HAP-1 (cell line): Measurements from ENCODE around the gene VIL1.
A peak's percentile ranks its signal among the peaks of the same experiment; 100 is the strongest.

ENCODE experiments used
- DNase-seq, 2 experiments: peaks; one replicate each; pipeline ENCODE4 v3.0.0-alpha.2; 2016 to 2020; ENCODE audit warnings: low spot score in 2 of 2
- H3K27me3 ChIP-seq: fragments of 250-450 bp; sonication (Bioruptor Pico); 2 replicates; pipeline ENCODE4 v1.5.1; 2020; ENCODE audit warnings: low read depth, mild to moderate bottlenecking, moderate library complexity
- H3K36me3 ChIP-seq: fragments of 250-450 bp; sonication (Bioruptor Pico); replicated peaks from 2 replicates; pipeline ENCODE4 v1.5.1; 2020; ENCODE audit warnings: mild to moderate bottlenecking
- H3K4me1 ChIP-seq: fragments of 250-450 bp; sonication (Bioruptor Pico); 2 replicates; pipeline ENCODE4 v1.5.1; 2020; ENCODE audit warnings: mild to moderate bottlenecking
- H3K4me3 ChIP-seq: fragments of 250-450 bp; sonication (Bioruptor Pico); 2 replicates; pipeline ENCODE4 v1.5.1; 2020; ENCODE audit warnings: mild to moderate bottlenecking, moderate library complexity
- H3K9me3 ChIP-seq: fragments of 250-450 bp; sonication (Bioruptor Pico); 2 replicates; pipeline ENCODE4 v1.5.1; 2020; ENCODE audit warnings: mild to moderate bottlenecking, moderate library complexity
- in situ Hi-C: fragments of 300-500 bp; cut with MboI; formaldehyde crosslinking; loops from 3 replicates; pipeline ENCODE4 v1.14.3; 2020; ENCODE audit warnings: low sequenced_read_pairs, inconsistent platforms, mixed read lengths

The VIL1 gene

DNA sequence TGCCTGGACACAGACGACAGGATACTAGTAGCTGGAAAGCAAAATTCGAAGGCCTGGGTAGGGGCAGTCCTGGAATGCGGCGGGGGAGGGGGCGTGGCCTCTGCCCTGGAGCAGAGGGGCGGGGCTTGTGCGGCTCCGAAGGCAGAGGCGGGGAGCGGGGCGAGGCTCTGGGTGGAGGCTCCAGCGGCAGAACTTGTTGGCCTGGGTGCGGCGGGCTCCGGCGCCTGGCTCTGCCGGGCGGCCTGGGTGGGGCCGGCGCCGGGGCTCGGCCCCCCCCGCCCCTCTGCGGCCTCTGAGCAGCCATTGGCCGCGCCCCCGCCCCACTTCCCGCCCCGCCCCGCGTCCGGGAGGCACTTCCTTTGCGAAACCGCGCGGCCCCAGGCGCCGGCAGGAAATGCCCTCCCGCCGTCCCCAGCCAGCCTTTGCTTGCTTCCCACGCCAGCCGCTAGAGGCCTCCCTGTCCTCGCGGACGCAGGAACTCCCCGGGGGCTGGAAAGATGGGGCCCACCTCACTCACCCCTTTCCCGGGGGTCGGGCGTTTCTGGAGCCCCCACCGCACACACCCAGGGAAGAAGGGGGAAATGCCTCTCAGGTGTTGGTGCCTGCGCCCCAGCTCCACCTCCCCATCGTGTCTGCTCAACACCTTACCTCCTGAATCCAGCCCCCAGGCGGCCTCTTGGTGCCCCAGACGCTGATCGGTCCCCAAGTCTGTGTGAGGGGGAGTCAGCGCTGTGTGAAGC lies 12.5 kb upstream of the VIL1 start:
- Histone ChIP-seq H3K4me3 (peak overlapping the region; percentile 31), H3K36me3 (peaks cover 39% of the 10 kb centered on the region), H3K27me3 (no peaks in the 10 kb centered on the region), H3K4me1 (peaks cover 21% of the 10 kb centered on the region), H3K9me3 (no peaks in the 10 kb centered on the region)
- DNase-seq: peak; percentile 95 to 99
- in situ Hi-C loops: loop anchor here (10.0 kb wide), 1 partner anchor 238 kb away; no protein-coding TSS in a partner anchor

DNA sequence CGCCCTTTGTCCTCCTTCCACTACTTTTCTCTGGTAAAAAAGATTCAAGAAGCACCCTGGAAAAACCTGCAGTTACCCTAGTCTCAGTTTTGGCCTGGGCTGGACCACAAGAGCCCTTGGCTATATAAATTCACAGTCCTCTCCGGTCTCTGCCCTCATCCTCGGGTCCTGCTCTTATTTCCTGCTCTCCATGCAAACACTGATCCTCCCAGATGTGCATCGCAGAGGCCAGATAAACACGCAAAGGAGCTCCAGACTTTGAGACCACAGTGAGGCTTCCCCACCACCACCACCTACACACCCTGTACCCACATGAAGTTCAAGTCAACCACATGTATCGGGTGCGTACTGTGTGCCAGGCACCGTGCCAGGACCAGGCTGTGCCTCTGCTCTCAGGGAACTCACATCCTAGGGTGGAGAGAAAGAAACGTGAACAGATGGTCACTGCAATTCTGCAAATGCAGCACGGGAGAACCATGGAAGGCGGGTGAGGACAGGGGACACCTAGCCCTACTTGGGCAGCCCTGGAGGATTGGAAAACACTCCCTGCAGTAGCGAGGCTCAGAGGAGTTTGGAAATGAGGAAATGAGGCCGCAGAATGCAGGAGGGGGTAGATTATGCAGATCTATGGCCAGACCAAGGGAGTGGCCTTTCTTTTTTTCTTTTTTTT lies 11.8 kb upstream of the VIL1 start:
- peak; percentile 62 to 69 for DNase-seq
- in situ Hi-C loops: loop anchor here (10.0 kb wide), 1 partner anchor 238 kb away; no protein-coding TSS in a partner anchor
- Histone ChIP-seq H3K4me1 (peaks cover 21% of the 10 kb centered on the region), H3K9me3 (no peaks in the 10 kb centered on the region), H3K4me3 (peak overlapping the region; percentile 31), H3K36me3 (peaks cover 32% of the 10 kb centered on the region), H3K27me3 (no peaks in the 10 kb centered on the region)

DNA sequence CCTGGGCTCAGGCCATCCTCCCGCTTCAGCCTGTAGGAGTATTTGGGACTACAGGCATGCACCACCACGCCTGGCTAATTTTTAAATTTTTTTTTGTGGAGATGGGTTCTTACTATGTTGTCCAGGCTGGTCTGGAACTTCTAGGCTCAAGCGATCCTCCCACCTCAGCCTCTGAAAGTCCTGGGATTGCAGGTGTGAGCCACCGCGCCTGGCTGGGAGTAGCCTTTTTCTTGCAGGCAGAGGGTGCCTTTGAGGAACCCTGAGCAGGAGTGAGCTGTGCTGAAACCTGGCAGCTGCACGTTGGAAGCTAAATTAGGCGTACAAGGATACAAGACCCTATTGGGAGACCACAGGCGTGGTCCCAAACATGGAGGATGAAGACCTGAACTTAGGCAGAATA lies 11.2 kb upstream of the VIL1 start:
- Histone ChIP-seq H3K4me3 (no peak overlapping the region), H3K36me3 (peaks cover 26% of the 10 kb centered on the region), H3K4me1 (peaks cover 21% of the 10 kb centered on the region), H3K27me3 (no peaks in the 10 kb centered on the region), H3K9me3 (no peaks in the 10 kb centered on the region)
- DNase-seq: no peak
- in situ Hi-C loops: loop anchor here (10.0 kb wide), 1 partner anchor 237 kb away; no protein-coding TSS in a partner anchor

DNA sequence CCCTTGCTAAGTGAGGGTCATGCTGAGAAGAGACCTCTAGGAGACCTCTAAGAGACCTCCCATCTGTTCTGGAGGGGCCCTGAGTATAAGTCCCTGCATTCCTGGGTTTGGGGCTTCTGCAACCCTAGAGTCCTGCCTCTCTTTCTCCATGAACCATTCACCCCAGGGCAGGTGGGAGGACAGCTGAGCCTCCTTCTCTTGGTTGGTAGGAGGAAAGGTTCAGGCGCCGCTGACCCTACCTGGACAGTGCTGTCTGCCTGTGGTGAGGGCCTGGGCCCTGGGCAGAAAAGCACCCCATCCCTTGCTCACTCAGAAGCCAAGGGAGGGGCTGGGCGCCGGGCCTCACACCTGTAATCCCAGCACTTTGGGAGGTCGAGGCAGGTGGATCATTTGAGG lies 604 bp upstream of the VIL1 start:
- no peaks in the 10 kb centered on the region for H3K4me1 ChIP-seq
- in situ Hi-C loops: no loop called here

DNA sequence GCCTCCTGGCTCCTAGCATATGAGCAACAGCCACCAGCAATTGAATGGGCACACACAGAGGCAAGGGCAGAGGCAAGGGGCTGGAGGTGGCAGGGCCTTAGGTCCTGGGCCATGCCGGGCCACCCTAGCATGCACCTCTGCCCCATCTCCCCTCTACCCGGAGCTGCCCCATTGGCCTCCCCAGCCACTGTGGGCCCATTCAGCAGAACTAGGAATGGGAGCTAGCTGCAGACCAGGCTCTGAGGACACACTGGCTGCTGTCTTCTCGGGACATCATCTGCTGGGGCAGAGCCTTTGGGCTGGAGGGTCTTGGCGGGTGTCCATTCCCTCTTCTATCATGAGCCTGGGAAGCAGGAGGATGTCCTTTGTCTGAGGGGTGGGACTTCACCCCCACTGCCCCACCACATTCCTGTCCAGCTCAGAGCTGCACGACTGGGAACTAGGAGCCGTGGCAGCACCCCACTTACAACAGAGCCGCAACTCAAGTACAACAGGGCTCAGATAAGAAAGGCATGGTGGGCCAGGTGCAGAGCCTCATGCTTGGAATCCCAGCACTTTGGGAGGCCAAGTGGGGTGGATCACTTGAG lies 800 bp downstream of the VIL1 start:
- in situ Hi-C loops: no loop called here
- Histone ChIP-seq H3K4me1 (no peaks in the 10 kb centered on the region), H3K4me3 (no peak overlapping the region), H3K36me3 (no peaks in the 10 kb centered on the region), H3K27me3 (no peaks in the 10 kb centered on the region), H3K9me3 (no peaks in the 10 kb centered on the region)
- no peak for DNase-seq

More for the DNA sequence above, 604 bp upstream of the VIL1 start:
- Histone ChIP-seq H3K4me3 (no peak overlapping the region), H3K9me3 (no peaks in the 10 kb centered on the region), H3K36me3 (no peaks in the 10 kb centered on the region), H3K27me3 (no peaks in the 10 kb centered on the region)
- no peak for DNase-seq

DNA sequence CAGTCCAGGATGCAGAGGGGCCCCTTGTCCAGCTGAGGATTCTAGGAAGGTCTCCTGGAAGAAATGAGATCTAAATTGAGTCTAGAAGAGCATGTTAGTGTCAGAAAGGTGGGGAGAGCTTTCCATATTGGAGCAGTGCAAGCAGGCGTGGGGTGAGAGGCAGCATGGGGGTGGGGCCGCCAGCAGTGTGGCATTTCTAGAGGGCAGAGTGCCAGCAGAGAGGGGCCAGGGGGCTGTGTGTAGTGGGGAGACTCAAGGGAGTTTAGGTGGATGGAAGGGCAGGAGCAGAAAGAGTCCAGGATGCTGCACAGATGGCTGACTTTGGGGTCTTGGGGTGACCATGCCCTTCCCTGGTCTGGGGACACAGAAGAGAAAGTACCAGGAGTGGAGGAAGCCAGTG lies 2.1 kb downstream of the VIL1 start:
- Histone ChIP-seq H3K36me3 (no peaks in the 10 kb centered on the region), H3K27me3 (no peaks in the 10 kb centered on the region), H3K9me3 (no peaks in the 10 kb centered on the region), H3K4me1 (no peaks in the 10 kb centered on the region), H3K4me3 (no peak overlapping the region)
- in situ Hi-C loops: no loop called here
- no peak for DNase-seq

DNA sequence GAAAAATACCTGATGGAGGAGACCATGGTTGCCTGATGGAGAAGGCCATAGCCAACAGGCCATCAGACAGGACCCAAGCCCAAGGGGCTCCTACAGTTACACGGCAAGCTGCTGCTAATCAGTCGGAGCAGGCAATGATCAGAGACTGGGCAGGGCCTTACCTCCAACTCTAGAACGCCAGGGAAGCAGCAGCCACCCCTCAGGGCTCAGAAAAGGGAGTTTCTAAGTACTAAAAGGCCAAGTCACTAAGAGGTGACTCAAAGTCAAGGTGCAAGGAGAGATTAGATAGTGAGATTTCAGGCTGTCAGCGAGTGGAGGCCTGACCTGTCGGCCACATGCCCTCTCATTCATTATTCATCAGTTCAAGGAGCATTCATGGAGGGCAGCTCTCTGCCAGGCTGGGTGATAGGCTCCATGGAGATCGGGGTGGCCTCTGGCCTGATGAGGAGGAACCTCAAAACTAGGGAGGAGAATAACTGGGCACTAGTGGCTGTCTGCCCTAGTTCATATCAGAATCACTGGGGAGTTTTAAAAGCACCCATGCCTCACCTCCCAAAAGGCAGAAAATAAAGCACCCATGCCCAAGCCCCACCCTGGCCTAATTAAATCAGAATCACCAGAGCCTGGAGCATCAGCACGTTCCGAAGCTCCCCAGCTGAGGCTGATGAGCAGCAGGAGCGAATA lies 3.6 kb downstream of the VIL1 start:
- Histone ChIP-seq H3K4me1 (no peaks in the 10 kb centered on the region), H3K36me3 (no peaks in the 10 kb centered on the region), H3K9me3 (no peaks in the 10 kb centered on the region), H3K27me3 (no peaks in the 10 kb centered on the region), H3K4me3 (no peak overlapping the region)
- no peak for DNase-seq
- in situ Hi-C loops: no loop called here

DNA sequence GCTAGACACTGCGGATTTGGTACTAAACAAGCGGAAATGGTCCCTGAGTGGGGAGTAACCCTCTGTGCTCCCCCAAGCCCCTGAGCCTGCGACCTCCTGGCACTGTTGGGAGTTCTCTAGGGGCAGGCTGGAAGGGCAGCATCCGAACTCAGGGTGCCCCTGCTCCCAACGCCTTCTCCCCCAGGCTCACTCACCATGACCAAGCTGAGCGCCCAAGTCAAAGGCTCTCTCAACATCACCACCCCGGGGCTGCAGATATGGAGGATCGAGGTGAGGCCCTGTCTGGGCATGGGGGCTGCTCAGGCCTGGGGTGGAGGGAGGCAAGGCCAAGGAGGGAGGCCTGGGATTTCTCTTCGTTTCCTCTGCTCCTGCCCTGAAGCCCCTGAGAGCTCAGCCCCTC lies 4.7 kb downstream of the VIL1 start:
- in situ Hi-C loops: no loop called here

DNA sequence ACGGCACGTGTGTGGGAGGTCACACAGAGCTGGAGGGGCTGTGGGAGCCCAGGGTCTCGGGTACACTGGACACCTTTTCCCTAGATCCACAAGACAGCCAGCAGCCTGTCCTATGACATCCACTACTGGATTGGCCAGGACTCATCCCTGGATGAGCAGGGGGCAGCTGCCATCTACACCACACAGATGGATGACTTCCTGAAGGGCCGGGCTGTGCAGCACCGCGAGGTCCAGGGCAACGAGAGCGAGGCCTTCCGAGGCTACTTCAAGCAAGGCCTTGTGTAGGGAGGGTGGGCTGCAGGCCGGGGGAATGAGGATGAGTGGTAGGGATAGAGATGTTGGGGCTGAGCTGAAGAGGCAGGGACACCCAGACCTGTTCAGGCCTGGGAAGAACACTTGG lies 6.6 kb downstream of the VIL1 start:
- Histone ChIP-seq H3K9me3 (no peaks in the 10 kb centered on the region), H3K36me3 (no peaks in the 10 kb centered on the region), H3K4me3 (no peak overlapping the region), H3K27me3 (no peaks in the 10 kb centered on the region), H3K4me1 (no peaks in the 10 kb centered on the region)
- in situ Hi-C loops: no loop called here
- DNase-seq: no peak

More for the DNA sequence above, 4.7 kb downstream of the VIL1 start:
- Histone ChIP-seq H3K4me3 (no peak overlapping the region), H3K4me1 (no peaks in the 10 kb centered on the region), H3K36me3 (no peaks in the 10 kb centered on the region), H3K9me3 (no peaks in the 10 kb centered on the region), H3K27me3 (no peaks in the 10 kb centered on the region)
- DNase-seq: no peak

DNA sequence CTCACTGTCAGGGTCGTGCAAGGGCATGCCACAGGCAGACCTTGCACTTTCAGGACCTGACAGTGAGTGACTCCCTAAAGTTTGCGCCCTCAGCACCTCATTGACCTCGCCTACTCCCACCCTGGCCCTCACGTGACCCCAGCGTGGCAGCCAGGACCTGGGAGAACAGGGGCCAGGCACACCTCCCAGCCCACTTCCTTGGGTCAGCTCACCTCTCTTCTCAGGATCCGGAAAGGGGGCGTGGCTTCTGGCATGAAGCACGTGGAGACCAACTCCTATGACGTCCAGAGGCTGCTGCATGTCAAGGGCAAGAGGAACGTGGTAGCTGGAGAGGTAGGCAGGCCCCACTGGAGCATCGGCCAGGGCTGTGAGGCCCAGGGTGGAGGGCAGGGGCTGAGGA lies 8.8 kb downstream of the VIL1 start:
- H3K4me3 ChIP-seq: no peak overlapping the region
- no peaks in the 10 kb centered on the region for H3K4me1 ChIP-seq
- in situ Hi-C loops: no loop called here
- peak in 1 of 2 experiments; percentile 39 for DNase-seq
- H3K27me3 ChIP-seq: no peaks in the 10 kb centered on the region
- no peaks in the 10 kb centered on the region for H3K9me3 ChIP-seq
- H3K36me3 ChIP-seq: no peaks in the 10 kb centered on the region

DNA sequence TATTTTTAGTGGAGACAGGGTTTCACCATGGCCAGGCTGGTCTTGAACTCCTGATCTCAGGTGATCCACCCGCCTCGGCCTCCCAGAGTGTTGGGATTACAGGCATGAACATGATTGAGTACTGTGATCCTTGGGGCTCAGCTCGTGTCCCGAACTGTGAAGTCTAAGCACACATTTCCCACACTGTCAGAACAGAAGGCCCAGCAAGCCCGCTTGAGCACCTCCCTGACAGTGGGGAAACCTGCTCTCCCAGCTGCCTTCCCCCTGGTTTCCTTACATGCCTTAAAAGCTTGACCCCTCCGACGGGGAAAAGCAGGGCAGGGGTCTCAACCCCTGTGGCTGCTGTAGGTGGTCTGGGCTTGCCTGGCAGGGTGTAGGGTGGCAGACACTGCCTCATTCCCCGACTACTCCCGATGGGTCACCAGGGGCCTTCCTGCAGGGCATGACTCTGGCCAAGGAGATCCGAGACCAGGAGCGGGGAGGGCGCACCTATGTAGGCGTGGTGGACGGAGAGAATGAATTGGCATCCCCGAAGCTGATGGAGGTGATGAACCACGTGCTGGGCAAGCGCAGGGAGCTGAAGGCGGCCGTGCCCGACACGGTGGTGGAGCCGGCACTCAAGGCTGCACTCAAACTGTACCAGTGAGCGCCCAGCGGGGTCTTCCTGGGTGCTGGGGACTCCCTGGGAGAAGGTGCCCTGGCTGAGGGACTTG lies 10.1 kb downstream of the VIL1 start:
- Histone ChIP-seq H3K27me3 (no peaks in the 10 kb centered on the region), H3K36me3 (no peaks in the 10 kb centered on the region), H3K4me3 (no peak overlapping the region), H3K4me1 (no peaks in the 10 kb centered on the region), H3K9me3 (no peaks in the 10 kb centered on the region)
- in situ Hi-C loops: no loop called here
- no peak for DNase-seq

DNA sequence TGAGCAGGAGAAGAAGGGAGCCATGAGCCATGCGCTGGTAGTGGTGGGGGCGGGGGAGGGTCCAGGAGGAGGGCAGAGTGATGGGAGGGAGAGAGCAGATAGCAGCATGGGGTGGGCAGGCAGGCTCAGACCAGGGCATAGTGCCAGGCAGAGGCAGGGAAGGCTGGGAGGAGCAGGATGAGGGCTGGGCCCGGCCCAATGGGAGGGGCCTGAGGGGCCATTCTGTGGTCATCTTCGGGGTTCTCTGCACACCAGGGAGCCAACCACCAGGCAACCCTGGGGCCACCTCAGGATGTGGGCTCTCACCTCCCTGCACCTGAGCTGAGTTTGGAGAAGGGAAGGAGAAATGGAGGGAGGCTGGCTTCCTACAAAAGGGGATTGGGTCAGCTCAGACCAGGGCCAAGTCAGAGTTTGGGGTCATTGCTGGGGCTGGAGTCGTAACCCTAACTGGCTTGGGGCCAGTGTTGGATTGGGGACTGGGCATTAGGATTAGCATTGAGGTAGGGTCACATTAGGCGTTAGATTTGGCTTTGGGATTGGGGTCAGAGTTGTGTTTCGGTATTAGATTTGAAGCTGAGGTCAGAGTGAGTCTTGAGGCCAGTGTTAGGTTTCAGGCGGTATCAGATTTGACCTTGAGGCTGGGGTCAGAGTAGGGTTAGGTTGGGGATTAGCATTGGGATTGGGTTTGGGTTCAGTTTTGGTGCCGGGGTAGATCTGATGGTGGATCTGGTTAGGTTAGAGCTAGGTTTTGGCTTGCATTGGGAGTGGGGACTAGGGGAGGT lies 11.2 kb downstream of the VIL1 start:
- Histone ChIP-seq H3K4me1 (no peaks in the 10 kb centered on the region), H3K9me3 (no peaks in the 10 kb centered on the region), H3K27me3 (no peaks in the 10 kb centered on the region), H3K36me3 (no peaks in the 10 kb centered on the region), H3K4me3 (no peak overlapping the region)
- no peak for DNase-seq
- in situ Hi-C loops: no loop called here

DNA sequence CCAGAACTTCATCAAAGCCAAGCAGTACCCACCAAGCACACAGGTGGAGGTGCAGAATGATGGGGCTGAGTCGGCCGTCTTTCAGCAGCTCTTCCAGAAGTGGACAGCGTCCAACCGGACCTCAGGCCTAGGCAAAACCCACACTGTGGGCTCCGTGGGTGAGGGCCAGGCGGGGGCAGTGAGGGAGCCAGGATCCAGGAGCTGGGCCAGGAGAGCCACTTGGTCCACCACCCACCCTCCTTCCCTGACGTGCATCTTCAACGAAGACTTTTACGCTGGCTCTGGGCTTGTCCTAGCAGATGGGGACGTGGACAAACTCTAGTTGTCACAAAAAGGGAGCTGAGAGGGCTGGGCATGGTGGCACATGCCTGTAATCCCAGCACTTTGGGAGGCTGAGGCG lies 11.8 kb downstream of the VIL1 start:
- Histone ChIP-seq H3K36me3 (no peaks in the 10 kb centered on the region), H3K4me1 (no peaks in the 10 kb centered on the region), H3K4me3 (no peak overlapping the region), H3K27me3 (no peaks in the 10 kb centered on the region), H3K9me3 (no peaks in the 10 kb centered on the region)
- DNase-seq: no peak
- in situ Hi-C loops: no loop called here
